OCI-LY3 (cell line): ENCODE measurements around the gene FRMD4A.

Experiments
- CTCF ChIP-seq: fragments of 200-600, 300-600 bp; sonication (generic); IDR thresholded peaks from 2 replicates; pipeline ENCODE4 v1.5.1; 2014; ENCODE audit warnings: antibody characterized with exemption, low read length, low read depth
- EZH2phosphoT487 ChIP-seq: fragments of 200-600 bp; shearing (Covaris generic); IDR thresholded peaks from 2 replicates; pipeline ENCODE4 v1.6.1; 2018; ENCODE audit warnings: antibody characterized with exemption, mixed run types, low read depth

- TF ChIP-seq CTCF, result no peak
- no peak for TF ChIP-seq EZH2phosphoT487
These were observed 343.3 kb downstream of the FRMD4A start for GRCh38 chr10:13987446-13987845.
